OCI-LY7 (cell line): ENCODE results near the gene AGBL1. TPM values are rescaled to one million over a fixed set of nuclear protein-coding genes. Genes with fewer than 3 reads are reported as not detected.

Experiments
- BruUV-seq: library from RNA; stranded (reverse); fragments of 400-500 nt; replicated peaks from 2 replicates; lab custom pipeline; 2021; lab: Mats Ljungman, UMichigan
- CTCF ChIA-PET: fragments of 300-600 bp; sonication (Branson Sonifier 250); formaldehyde crosslinking; loops from one replicate; lab custom pipeline; 2022; ENCODE audit warnings: antibody characterized with exemption; ENCODE audit not compliant: unreplicated experiment; lab: Charles Lee
- POLR2A ChIA-PET: fragments of 300-600 bp; sonication (Branson Sonifier 250); formaldehyde crosslinking; loops from one replicate; lab custom pipeline; 2022; ENCODE audit warnings: antibody characterized with exemption; lab: Charles Lee
- DNase-seq: peaks from one replicate; pipeline ENCODE4 v3.0.0-alpha.2; 2015; ENCODE audit warnings: low spot score
- H2AFZ ChIP-seq: fragments of 200-600 bp; sonication (generic), shearing (Covaris generic); 2 replicates; pipeline ENCODE4 v1.6.1; 2014; ENCODE audit warnings: mild to moderate bottlenecking, antibody characterized with exemption, low read length, moderate library complexity
- H3K27ac ChIP-seq: fragments of 200-600 bp; sonication (generic); 2 replicates; pipeline ENCODE4 v1.5.1; 2014; ENCODE audit warnings: mixed run types, low read depth, mild to moderate bottlenecking, moderate library complexity, low read length, inconsistent platforms; ENCODE audit not compliant: poor library complexity, severe bottlenecking
- H3K36me3 ChIP-seq: fragments of 200-600 bp; sonication (generic); 2 replicates; pipeline ENCODE4 v1.6.1; 2014; ENCODE audit warnings: mild to moderate bottlenecking, antibody characterized with exemption, low read length, moderate library complexity, mixed read lengths; ENCODE audit not compliant: insufficient read depth
- H3K4me1 ChIP-seq: fragments of 200-600 bp; sonication (generic); 2 replicates; pipeline ENCODE4 v1.5.1; 2014; ENCODE audit warnings: mild to moderate bottlenecking, low read length; ENCODE audit not compliant: insufficient read depth, poor library complexity, severe bottlenecking
- H3K4me2 ChIP-seq: fragments of 200-600 bp; sonication (generic); 2 replicates; pipeline ENCODE4 v1.6.1; 2014; ENCODE audit warnings: mild to moderate bottlenecking, low read length
- H3K4me3 ChIP-seq: fragments of 200-600 bp; sonication (generic); 2 replicates; pipeline ENCODE4 v1.5.1; 2014; ENCODE audit warnings: mild to moderate bottlenecking, low read depth, low read length; ENCODE audit not compliant: poor library complexity, severe bottlenecking
- H3K79me2 ChIP-seq: fragments of 200-600 bp; sonication (generic); 2 replicates; pipeline ENCODE4 v1.6.1; 2016; ENCODE audit warnings: low read depth, mild to moderate bottlenecking, low read length, moderate library complexity, mixed read lengths; ENCODE audit not compliant: insufficient read depth
- H3K9me2 ChIP-seq: fragments of 200-600 bp; sonication (generic); 2 replicates; pipeline ENCODE4 v1.6.1; 2016; ENCODE audit warnings: mild to moderate bottlenecking, low read length, mixed read lengths; ENCODE audit not compliant: insufficient read depth
- H3K9me3 ChIP-seq: fragments of 200-600 bp; sonication (generic); 2 replicates; pipeline ENCODE4 v1.6.1; 2014; ENCODE audit warnings: mild to moderate bottlenecking, mixed run types, low read length, mixed read lengths
- H4K20me1 ChIP-seq: fragments of 200-600 bp; sonication (generic); 2 replicates; pipeline ENCODE4 v1.6.1; 2014; ENCODE audit warnings: mild to moderate bottlenecking, antibody characterized with exemption, low read length, moderate library complexity, mixed read lengths; ENCODE audit not compliant: insufficient read depth
- EZH2phosphoT487 ChIP-seq: fragments of 200-600 bp; sonication (generic); IDR thresholded peaks from 2 replicates; pipeline ENCODE4 v1.6.1; 2018; ENCODE audit warnings: low read depth, borderline replicate concordance, mild to moderate bottlenecking, mixed run types, antibody characterized with exemption, low read length, moderate library complexity, mixed read lengths
- intact Hi-C: fragments of 100-400 bp; cut with micrococcal nuclease; formaldehyde crosslinking; loops from one replicate; pipeline ENCODE4 v1.10.0; 2022; ENCODE audit not compliant: unreplicated experiment
- total RNA-seq, 2 experiments: library from RNA; depleted of rRNA in 1 of 2; stranded (reverse); fragments of >200 nt in 1 of 2; shearing (Covaris generic) in 1 of 2; gene quantifications; 2 replicates each; pipeline ENCODE4 v1.2.3, GENCODE V29; 2014 to 2022
- TF ChIP-seq, protein P1 (sequence below): fragments of 200-600 bp; sonication (generic); conservative IDR thresholded peaks from 2 replicates; pipeline ENCODE4 v1.5.1; 2014; ENCODE audit warnings: mild to moderate bottlenecking, antibody characterized with exemption, low read length, moderate library complexity, mixed read lengths

The AGBL1 gene
- total RNA-seq, 2 experiments from 2014 or later = not detected

DNA sequence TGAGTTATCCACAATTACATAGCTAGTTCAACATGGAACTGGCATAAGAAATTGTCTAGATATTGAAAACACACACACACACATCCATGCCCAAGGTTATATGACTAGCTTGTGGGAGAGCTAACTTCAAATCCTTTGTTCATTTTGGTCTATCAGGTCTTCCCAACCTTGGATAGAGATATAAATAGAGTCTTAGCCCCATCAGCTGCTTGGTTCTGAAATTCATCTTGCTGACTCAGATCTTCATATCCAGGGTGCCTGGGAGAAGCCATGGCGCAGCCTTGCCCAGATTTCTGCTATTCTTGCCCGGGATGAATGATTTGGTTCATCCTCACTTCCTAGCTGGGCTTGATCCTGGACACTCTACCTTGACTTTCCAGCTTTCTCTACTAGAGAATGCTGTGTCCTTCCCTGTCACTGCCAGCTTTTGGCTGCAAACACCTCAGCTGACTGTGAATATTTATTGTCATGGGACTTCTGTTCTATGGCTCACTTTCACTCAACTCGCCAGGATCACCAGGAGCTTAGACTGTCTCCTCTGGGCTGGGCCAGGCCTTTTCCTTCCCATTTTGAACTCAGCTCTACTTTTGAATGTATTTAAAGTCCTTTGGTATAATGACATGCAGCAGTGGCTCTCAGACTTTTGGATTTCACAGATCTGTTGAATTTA, 324.4 kb downstream of the AGBL1 start:
- CTCF ChIA-PET = no interaction called here
- DNase-seq = no peak
- H3K36me3 ChIP-seq = no peaks in the 10 kb centered on the region
- no peak overlapping the region for H3K27ac ChIP-seq
- no TSS peak for BruUV-seq
- H3K79me2 ChIP-seq = no peaks in the 10 kb centered on the region
- no peaks in the 10 kb centered on the region for H4K20me1 ChIP-seq
- no peak for TF ChIP-seq EZH2phosphoT487
- TF ChIP-seq, protein P1, sequence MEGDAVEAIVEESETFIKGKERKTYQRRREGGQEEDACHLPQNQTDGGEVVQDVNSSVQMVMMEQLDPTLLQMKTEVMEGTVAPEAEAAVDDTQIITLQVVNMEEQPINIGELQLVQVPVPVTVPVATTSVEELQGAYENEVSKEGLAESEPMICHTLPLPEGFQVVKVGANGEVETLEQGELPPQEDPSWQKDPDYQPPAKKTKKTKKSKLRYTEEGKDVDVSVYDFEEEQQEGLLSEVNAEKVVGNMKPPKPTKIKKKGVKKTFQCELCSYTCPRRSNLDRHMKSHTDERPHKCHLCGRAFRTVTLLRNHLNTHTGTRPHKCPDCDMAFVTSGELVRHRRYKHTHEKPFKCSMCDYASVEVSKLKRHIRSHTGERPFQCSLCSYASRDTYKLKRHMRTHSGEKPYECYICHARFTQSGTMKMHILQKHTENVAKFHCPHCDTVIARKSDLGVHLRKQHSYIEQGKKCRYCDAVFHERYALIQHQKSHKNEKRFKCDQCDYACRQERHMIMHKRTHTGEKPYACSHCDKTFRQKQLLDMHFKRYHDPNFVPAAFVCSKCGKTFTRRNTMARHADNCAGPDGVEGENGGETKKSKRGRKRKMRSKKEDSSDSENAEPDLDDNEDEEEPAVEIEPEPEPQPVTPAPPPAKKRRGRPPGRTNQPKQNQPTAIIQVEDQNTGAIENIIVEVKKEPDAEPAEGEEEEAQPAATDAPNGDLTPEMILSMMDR = no peak
- no peak overlapping the region for H3K4me3 ChIP-seq
- no peak overlapping the region for H3K4me2 ChIP-seq
- no peaks in the 10 kb centered on the region for H3K4me1 ChIP-seq
- H2AFZ ChIP-seq = no peak overlapping the region
- intact Hi-C loops = no loop called here
- POLR2A ChIA-PET = interaction anchor here (0.6 kb wide), 1 partner anchor 11 kb away, joined by 3 read pairs; no protein-coding TSS in a partner anchor
- H3K9me2 ChIP-seq = no peaks in the 10 kb centered on the region
- no peaks in the 10 kb centered on the region for H3K9me3 ChIP-seq

DNA sequence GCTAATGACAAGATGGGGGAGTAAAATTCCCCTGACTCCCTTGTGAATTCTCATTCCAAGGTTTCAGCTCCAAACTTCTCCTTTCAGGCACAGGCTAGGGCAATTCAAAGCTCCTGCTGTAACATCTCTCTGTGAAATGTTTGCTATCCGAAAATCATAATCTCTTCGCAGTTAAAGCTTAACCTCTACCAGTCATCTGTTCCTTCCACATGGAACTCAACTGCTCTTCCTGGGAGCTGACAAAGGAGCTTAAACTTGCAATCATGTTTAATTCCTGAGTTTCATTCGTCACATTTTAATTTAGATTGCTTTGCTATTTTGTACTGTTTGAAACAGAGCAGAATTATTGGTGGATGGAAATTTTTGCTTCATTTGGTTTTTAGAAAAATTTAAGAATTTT, 328.6 kb downstream of the AGBL1 start:
- Histone ChIP-seq H4K20me1 (no peaks in the 10 kb centered on the region), H3K27ac (no peak overlapping the region), H3K4me2 (no peak overlapping the region), H3K79me2 (no peaks in the 10 kb centered on the region), H3K4me3 (no peak overlapping the region), H3K36me3 (no peaks in the 10 kb centered on the region), H2AFZ (no peak overlapping the region), H3K9me3 (no peaks in the 10 kb centered on the region), H3K9me2 (no peaks in the 10 kb centered on the region), H3K4me1 (no peaks in the 10 kb centered on the region)
- intact Hi-C loops = no loop called here
- ChIA-PET POLR2A (interaction anchor here (0.6 kb wide), 1 partner anchor 23 kb away, joined by 3 read pairs; no protein-coding TSS in a partner anchor), CTCF (no interaction called here)
- DNase-seq = no peak
- TF ChIP-seq, protein P1 = no peak
- BruUV-seq = no TSS peak

DNA sequence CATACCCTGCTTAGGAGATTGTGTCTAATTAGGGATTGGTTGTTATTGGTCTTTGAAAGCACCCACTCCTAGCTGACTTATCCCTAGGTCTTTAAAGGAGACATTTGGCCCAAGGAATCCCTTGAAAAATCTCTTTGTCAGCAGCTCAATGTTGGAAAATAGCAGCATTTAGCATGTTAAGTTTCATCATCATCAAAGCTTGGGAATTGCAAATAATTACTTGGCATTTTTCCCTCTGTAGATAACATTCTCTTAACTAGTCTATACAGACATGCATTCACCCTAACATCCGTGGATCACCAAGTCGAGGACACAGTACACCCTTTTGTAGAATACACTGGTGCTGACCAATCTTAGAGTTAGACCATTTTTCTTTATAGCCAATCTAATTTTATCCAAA, 332.2 kb downstream of the AGBL1 start:
- Histone ChIP-seq H2AFZ (no peak overlapping the region), H3K4me1 (no peaks in the 10 kb centered on the region), H3K9me3 (no peaks in the 10 kb centered on the region), H4K20me1 (no peaks in the 10 kb centered on the region), H3K9me2 (no peaks in the 10 kb centered on the region), H3K36me3 (no peaks in the 10 kb centered on the region), H3K4me3 (no peak overlapping the region), H3K27ac (no peak overlapping the region), H3K79me2 (no peaks in the 10 kb centered on the region), H3K4me2 (no peak overlapping the region)
- no peak for DNase-seq
- CTCF ChIA-PET = no interaction called here
- intact Hi-C loops = no loop called here
- TF ChIP-seq EZH2phosphoT487 = no peak
- TF ChIP-seq, protein P1 = no peak
- no TSS peak for BruUV-seq
- POLR2A ChIA-PET = no interaction called here
